C1 segment of cervical spinal cord (tissue), 14 donors: ENCODE results near the gene TLL2.

ENCODE experiments used
- DNase-seq, 14 donors: peaks; one replicate each; lab custom pipeline; 2025; lab: John Stamatoyannopoulos, UW

The TLL2 gene

DNA sequence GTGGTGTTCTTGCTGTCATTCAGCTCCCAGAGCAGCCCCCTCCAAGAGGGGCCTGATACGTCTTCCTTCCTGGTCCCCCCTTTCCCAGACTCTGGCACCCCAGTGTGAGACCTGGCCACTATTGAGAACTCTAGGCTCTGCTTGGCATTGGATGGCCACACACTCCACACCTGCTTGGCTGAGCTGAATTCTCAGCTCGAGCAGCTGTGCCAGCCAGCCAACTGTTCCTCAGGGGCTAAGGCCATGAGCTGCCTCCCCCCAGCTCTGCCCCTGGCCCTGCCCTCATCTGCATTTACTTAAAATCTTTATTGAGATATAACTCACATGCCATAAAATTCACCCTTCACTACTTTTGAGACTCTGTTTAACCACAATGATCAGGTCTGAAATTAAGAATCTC is 6.7 kb downstream of the TLL2 start:
- no peak for DNase-seq

- no peak for DNase-seq
Measured at GRCh38 chr10:96505150-96506136, 8.3 kb downstream of the TLL2 start.

DNA sequence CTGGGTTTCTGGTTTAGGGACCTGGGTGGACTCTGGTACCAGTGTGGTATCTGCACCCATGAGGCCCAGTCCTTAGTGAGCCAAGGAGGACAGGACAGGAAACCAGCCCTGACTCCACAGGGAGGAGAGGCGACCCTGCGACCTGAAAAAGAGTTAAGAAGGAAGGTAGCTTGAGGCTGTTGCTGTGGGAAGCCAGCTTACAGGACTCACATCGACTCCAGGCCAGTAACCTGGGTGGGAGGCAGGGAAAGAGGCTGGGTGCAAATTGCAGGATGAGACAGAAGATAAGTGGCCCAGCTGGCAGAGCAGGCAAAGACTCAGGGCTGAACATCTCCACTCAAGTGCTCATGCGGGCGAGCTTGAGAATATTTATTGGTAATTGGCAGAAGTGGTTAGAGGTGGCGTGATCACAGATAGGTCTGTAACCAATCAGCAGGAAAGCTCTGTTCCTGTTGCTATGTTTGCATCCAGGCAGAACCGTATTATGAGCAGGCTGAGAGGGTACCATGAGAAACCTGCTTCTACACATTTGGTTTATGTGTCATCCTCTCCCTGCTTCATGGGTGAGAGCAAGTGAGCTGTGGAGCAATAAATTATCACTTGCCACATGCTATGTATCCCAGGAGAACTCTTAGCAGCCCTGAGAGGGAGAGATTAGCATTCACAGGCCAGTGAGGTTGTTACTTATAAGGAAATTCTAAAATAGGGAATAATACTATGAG is 11.0 kb downstream of the TLL2 start:
- no peak for DNase-seq

DNA sequence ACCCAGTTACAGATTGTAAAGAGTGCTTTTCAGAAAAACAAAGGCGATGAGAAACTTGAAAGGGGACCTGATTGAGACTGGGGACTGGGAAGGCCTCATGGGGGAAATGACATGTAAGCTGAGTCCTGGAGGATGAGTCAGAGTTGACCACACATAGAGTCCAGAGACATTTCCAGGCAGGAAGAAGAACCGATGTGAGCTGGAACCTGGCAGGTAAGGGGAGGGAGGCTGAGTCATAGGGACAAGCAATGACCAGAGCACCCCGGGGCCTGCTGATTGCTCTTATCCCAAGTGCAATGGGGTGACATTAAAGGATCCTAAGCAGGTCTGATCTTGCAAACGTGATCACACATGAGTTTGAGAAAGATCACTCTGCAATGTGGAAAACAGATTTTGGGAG is 11.7 kb downstream of the TLL2 start:
- DNase-seq = no peak

DNA sequence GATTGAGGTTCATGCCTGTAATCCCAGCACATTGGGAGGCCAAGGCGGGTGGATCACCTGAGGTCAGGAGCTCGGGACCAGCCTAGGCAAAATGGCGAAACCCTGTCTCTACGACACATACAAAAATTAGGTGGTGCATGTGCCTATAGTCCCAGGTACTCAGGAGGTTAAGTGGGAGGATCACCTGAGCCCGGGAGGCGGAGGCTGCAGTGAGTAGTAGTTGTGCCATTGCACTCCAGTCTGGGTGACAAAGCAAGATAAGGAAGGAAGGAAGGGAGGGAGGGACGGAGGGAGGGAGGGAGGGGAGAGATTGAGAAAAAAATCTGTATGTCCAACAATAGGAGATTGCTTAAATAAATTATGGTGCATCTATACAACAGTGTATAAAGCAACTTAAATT is 13.2 kb downstream of the TLL2 start:
- no peak for DNase-seq

DNA sequence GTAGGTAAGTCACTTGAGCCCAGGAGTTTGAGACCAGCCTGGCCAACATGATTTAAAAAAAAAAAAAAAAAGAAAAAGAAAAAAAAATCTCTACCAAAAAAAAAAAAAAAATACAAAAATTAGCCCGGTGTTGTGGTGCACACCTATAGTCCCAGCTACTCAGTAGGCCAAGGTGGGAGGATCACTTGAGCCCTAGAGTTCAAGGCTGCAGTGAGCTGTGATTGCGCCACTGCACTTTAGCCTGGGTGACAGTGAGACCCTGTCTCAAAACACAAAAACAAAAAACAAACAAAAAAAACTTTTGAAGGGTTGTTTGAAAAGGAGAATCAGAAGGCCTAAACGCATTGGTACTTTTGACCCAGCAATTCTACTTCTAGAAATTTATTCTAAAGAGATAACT is 13.7 kb downstream of the TLL2 start:
- no peak for DNase-seq

GRCh38 chr10:96497391-96497790 is 16.3 kb downstream of the TLL2 start:
- DNase-seq = no peak

DNA sequence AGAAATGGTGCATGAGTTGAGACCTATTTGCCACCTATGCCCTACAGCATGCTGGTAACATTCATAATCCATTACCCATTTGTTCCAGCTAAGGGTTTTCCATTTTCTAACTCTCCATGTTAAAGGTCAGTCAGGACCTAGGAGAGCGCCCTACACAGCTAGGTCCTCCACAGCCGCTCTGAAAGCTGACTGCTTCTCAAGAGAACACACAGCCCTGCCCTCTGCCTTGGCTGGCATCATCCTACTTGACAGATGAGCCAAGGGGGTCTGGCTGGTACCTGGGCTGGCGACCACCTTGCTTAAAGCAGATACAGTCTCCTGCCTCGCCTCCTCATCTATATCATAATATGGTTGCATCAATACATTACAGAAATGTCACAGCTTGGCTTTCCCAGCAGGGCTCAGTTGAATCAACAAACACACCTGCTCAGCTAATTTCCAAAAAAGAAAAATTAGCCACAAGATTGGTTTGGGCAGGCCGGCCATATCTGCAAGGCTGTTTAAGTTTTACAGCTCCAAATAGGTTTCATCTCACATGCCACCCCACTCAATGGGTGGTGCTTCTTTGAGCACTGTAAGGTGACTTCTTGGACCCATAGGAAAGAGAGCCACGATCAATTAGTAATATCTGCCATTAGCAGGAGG is 17.3 kb downstream of the TLL2 start:
- no peak for DNase-seq

GRCh38 chr10:96495544-96495943 is 18.2 kb downstream of the TLL2 start:
- DNase-seq = no peak

- no peak for DNase-seq
Measured at GRCh38 chr10:96494694-96495093, 19.0 kb downstream of the TLL2 start.

DNA sequence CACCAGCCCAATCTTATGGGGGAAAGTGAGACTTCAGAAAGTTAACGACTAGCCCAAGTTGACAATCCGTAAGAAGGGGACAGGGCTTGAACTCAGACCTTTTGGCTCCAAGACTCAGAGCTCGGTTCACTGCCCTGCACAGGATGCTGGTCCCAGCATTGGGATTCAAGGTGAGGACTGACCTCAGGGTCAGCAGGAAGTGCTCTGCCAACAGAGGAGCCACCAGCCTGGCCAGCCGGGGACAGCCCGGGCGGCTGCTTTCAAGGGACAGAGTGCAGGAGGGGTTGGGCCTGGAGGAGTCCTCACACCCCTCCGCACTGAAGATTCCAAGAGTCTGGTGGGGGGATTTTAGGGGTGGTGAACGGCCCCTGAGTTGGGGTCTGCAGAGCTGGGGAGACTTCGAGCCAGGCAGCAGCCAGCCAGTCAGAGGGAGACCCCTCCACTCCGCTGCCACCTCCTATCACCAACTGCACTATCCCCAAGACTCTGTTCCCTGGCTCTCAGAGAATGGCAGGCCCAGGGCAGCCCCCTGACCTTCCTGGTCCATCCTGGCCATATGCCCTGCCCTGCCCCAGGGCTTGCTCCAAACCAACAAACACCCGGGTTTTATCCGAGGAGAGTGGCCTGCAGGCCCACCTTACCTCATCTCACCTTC is 19.7 kb downstream of the TLL2 start:
- DNase-seq = no peak

DNA sequence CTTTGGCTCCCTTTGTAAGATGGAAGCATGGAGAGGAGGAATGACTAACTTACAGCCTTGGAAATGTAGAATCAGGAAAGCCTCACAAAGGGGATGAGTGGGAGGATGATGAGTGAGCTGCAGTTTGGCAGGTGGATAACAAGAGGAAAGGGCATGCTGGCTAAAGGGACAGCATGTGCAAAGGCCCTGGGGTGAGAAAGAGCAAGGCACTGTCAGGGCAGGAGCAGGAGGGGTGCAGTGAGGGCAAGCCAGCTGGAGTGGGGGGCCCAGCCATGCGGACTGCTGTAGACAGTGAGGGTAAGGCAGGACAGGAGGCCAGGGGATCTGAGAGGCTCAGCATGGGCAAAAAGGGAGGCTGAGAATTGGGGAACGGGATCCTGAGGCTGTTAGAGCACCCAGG is 20.5 kb downstream of the TLL2 start:
- no peak for DNase-seq

- no peak for DNase-seq
Measured at GRCh38 chr10:96491303-96491702, 22.4 kb downstream of the TLL2 start.

DNA sequence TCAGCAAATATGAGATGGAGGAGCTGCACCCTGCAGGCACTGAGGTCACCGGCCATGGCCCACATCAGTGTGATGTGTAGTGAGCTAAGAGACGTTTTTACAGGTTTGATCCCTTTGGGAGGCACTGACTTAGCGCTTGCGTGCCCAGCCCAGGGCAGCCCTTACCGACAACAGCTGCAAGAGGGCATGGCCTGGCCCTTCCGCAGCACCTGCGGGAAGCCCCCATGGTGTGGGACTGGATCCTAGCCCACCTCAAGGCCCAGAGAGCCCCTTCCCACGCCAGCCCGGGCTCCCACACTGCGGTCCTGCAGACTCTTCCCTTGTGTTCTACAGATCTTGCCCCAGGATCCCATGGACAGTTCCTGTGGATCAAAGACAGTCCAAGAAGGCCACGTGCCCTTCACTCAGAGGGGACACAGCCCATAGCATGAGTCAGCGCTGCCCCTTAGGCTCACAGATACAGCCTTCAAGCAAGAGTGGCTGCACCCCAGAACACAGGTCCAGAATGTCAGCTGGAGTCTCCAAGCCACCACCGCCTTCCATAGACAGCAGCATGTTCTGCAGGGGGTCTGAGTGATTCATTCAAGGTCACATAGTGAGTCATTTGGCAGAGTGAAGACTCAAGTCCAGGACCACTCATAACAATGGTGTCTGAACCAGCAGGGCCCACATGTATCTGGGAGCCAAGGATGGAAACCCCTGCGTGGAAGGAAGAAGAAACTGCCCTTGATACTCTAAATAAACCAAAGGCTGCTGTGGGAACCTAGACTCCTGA is 25.4 kb downstream of the TLL2 start:
- no peak for DNase-seq

DNA sequence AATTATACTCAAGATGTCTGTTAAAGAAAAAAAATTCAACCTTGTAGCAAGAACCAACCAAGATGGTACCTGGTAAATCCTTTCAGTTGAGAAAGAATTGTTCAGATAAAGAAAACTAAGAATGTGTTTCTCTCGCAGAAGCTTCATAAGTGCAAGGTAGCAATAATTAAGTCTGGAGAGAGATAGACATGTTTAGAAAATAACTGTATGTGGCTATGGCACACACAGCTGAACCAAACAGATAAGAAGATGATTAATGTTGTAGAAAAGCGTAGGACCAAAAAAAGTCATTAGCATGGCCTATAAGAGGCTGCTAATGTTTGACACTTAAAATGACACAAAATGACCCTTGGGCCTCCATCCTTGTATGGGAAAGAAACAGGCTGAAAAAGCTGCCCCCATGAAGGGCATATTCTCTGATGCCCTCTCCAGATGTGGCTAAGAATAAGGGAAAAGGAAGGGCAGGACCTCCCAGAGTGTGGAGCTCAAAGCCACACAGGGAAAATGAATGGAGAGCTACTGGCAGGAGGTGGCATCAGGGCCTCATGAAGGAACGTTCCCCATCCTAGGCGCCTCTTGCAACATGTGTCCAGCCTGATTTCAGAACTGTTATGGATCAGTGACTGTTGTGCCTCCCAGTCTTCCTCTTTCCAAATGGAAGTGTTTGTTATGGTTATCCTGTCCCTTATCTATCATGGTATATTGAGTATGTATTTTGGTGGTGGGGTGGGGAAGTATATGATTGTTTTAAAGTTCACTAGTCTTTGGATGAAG is 30.7 kb downstream of the TLL2 start:
- no peak for DNase-seq

GRCh38 chr10:96478355-96478754 is 35.4 kb downstream of the TLL2 start:
- no peak for DNase-seq

DNA sequence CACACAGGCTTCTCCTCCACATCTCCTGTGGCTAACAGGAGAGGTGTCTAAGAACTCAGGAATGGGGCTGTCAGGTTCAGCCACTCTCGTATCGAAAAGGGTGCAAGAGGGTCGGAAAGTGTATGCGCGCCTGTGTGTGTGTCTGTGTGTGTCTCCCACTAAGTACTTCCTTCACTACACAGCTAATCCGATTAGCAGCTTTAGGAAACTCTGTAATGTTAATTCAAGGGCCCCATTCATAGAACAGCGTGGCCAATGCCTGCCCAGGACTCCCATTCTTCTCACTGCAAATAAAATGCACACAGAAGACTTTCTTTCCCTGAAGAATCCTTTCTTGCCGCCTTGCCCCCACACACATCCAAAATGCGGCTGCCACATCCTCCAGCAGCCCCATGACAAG is 39.9 kb downstream of the TLL2 start:
- no peak for DNase-seq

DNA sequence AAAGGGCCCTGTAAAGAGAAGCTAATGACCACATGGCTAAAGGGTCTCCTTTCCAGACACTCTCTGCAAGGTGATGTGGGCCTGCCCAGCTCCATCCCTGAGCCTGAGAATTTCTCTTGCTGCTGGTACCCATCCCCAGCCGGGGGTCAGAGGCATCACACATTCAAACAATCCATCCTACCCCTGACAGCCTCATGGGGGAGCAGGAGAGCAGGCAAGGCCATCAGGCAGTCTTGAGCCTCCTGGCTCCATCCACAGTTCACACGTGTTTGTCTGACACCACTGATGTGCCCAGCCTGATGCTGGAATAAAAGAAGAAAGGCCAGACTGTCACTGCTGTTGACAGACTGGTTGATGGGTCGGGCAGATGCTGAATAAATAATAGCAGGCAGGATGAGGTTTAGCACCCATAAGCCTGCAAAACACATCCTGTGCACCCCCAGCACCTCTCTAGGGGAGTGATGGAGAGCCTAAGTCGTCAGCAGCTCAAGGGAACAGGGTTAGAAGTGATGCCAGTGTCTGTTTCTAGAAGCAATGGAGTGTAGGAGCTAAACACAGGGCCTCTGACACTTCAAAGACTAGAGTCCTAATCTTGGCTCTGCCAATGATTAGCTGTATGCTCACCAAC is 43.5 kb downstream of the TLL2 start:
- DNase-seq = peak in 10 of 14 donors; percentile 8 to 60 (median 37)

- no peak for DNase-seq
Measured at GRCh38 chr10:96468845-96469244, 44.9 kb downstream of the TLL2 start.

GRCh38 chr10:96465599-96465998 is 48.1 kb downstream of the TLL2 start:
- DNase-seq = no peak
